GM23338 (cell line): ENCODE measurements around the gene MTNR1B. TPM values are rescaled to one million over a fixed set of nuclear protein-coding genes. Genes with fewer than 3 reads are reported as not detected.

Experiments
- ATAC-seq: fragments of 200-7000 bp; cut with Tn5 transposase; 3 replicates; pipeline ENCODE4 v1.9.1; 2020
- DNase-seq: peaks from one replicate; pipeline ENCODE4 v3.0.0-alpha.2; 2015; ENCODE audit warnings: low spot score
- H2AFZ ChIP-seq: fragments of 200-600 bp; sonication (generic); 2 replicates; pipeline ENCODE4 v1.8.0; 2016; ENCODE audit warnings: antibody characterized with exemption, mild to moderate bottlenecking, moderate library complexity
- H3F3A ChIP-seq: fragments of 200-600 bp; sonication (generic); replicated peaks from 2 replicates; pipeline ENCODE4 v1.8.0; 2017; ENCODE audit warnings: antibody characterized with exemption, mixed run types, low read depth
- H3K27ac ChIP-seq: fragments of 200-600 bp; sonication (generic); 2 replicates; pipeline ENCODE4 v1.6.1; 2016; ENCODE audit warnings: low read depth
- H3K27me3 ChIP-seq: fragments of 200-600 bp; sonication (generic); 2 replicates; pipeline ENCODE4 v1.8.0; 2016; ENCODE audit warnings: mild to moderate bottlenecking, mixed run types, moderate library complexity; ENCODE audit not compliant: insufficient read depth
- H3K36me3 ChIP-seq: fragments of 200-600 bp; sonication (generic); 2 replicates; pipeline ENCODE4 v1.8.0; 2016; ENCODE audit warnings: mild to moderate bottlenecking; ENCODE audit not compliant: insufficient read depth
- H3K4me1 ChIP-seq: fragments of 200-600 bp; sonication (generic); 2 replicates; pipeline ENCODE4 v1.8.0; 2016; ENCODE audit warnings: mild to moderate bottlenecking, moderate library complexity; ENCODE audit not compliant: insufficient read depth
- H3K4me2 ChIP-seq: fragments of 200-600 bp; sonication (generic); 2 replicates; pipeline ENCODE4 v1.7.1; 2017; ENCODE audit warnings: mixed run types
- H3K4me3 ChIP-seq: fragments of 200-600 bp; sonication (generic); 2 replicates; pipeline ENCODE4 v1.6.1; 2016; ENCODE audit warnings: mixed run types
- H3K79me2 ChIP-seq: fragments of 200-600 bp; sonication (generic); replicated peaks from 2 replicates; pipeline ENCODE4 v1.8.0; 2017; ENCODE audit warnings: mild to moderate bottlenecking; ENCODE audit not compliant: insufficient read depth
- H3K9me2 ChIP-seq: fragments of 200-600 bp; sonication (generic); 2 replicates; pipeline ENCODE4 v1.8.0; 2017; ENCODE audit not compliant: insufficient read depth
- H4K20me1 ChIP-seq: fragments of 200-600 bp; sonication (generic); replicated peaks from 2 replicates; pipeline ENCODE4 v1.8.0; 2017; ENCODE audit warnings: mild to moderate bottlenecking; ENCODE audit not compliant: insufficient read depth
- H3K27ac Mint-ChIP-seq: 2 replicates; pipeline ENCODE4 v1.8.0; 2020; ENCODE audit warnings: inconsistent platforms, mild to moderate bottlenecking, moderate library complexity, mixed read lengths
- H3K27me3 Mint-ChIP-seq: 3 replicates; pipeline ENCODE4 v1.8.0; 2022; ENCODE audit warnings: low read depth, mild to moderate bottlenecking, moderate library complexity, mixed read lengths, inconsistent platforms; ENCODE audit not compliant: insufficient read depth, poor library complexity
- H3K36me3 Mint-ChIP-seq: 3 replicates; pipeline ENCODE4 v1.8.0; 2021; ENCODE audit warnings: low read depth, mild to moderate bottlenecking, inconsistent platforms, moderate library complexity, mixed read lengths
- H3K4me1 Mint-ChIP-seq: 3 replicates; pipeline ENCODE4 v1.8.0; 2020; ENCODE audit warnings: mild to moderate bottlenecking, inconsistent platforms, mixed read lengths
- H3K4me3 Mint-ChIP-seq: 3 replicates; pipeline ENCODE4 v1.8.0; 2021; ENCODE audit warnings: moderate library complexity, mild to moderate bottlenecking, inconsistent platforms, mixed read lengths
- H3K9me3 Mint-ChIP-seq: 3 replicates; pipeline ENCODE4 v1.8.0; 2020; ENCODE audit warnings: moderate library complexity, mild to moderate bottlenecking, inconsistent platforms, mixed read lengths
- CREB1 ChIP-seq: fragments of 250-450 bp; sonication (Bioruptor Pico); IDR thresholded peaks from 2 replicates; pipeline ENCODE4 v1.5.0; 2020; ENCODE audit warnings: low read depth, mild to moderate bottlenecking, moderate library complexity
- EZH2 ChIP-seq: fragments of 200-600 bp; sonication (generic); IDR thresholded peaks from one replicate; pipeline ENCODE4 v1.8.0; 2017; ENCODE audit warnings: antibody characterized with exemption, mild to moderate bottlenecking, low read depth; ENCODE audit not compliant: unreplicated experiment
- EZH2phosphoT487 ChIP-seq: fragments of 200-600 bp; sonication (generic); IDR thresholded peaks from one replicate; pipeline ENCODE4 v1.8.1; 2018; ENCODE audit warnings: antibody characterized with exemption; ENCODE audit not compliant: unreplicated experiment
- JUNB ChIP-seq: IDR thresholded peaks from one replicate; pipeline ENCODE4 v1.6.1; 2016; ENCODE audit warnings: antibody characterized with exemption; ENCODE audit not compliant: unreplicated experiment
- POLR2AphosphoS5 ChIP-seq: IDR thresholded peaks from 2 replicates; pipeline ENCODE4 v1.6.1; 2016; ENCODE audit warnings: antibody characterized with exemption, low read depth
- polyA plus RNA-seq: library from polyadenylated mRNA; unstranded; fragments of >200 nt; fragmentation: Nextera tagmentation; extraction: Ambion mirVana; gene quantifications from 2 replicates; pipeline ENCODE4 v1.2.1, GENCODE V29; 2016
- total RNA-seq: library from RNA; depleted of rRNA; stranded (reverse); fragments of >200 nt; shearing (Covaris generic); gene quantifications from 2 replicates; pipeline ENCODE4 v1.2.3, GENCODE V29; 2014
- TF ChIP-seq, protein P1 (sequence below), 2 experiments: fragments of 200-600 bp in 1 of 2; sonication (generic) in 1 of 2; conservative IDR thresholded peaks; 2 replicates each; pipeline versions ENCODE4 v1.5.1 to v1.6.1; 2016 to 2017; ENCODE audit warnings: antibody characterized with exemption in 2 of 2, low read depth in 2 of 2, mild to moderate bottlenecking in 2 of 2, moderate library complexity in 1 of 2
- TF ChIP-seq, protein P2 (sequence below): IDR thresholded peaks from one replicate; pipeline ENCODE4 v1.6.1; 2018; ENCODE audit warnings: antibody characterized with exemption; ENCODE audit not compliant: unreplicated experiment

MTNR1B gene
- total and polyA plus RNA-seq, 2 experiments from 2014 or later: not detected

DNA sequence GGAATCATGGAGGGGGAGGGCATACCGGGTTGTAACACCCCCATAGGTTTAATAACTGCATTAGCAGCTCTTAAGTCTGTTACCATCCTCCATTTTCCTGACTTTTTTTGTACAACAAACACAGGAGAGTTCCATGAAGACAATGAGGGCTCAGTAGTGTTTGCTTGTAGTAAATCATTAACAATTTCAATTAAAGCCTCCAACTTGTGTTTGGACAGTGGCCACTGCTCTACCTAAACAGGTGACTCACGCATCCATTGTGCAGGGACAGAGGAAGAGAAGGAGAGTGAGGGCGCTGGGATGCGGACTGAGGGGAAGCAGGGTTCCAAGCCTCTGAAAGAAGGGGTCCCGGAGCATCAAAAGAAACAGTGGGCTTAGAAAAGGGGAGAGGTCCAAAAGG lies 21.3 kb upstream of the MTNR1B start:
- Mint-ChIP-seq H3K9me3 (peaks cover 39% of the 10 kb centered on the region), H3K4me1 (no peaks in the 10 kb centered on the region), H3K36me3 (peaks cover 20% of the 10 kb centered on the region), H3K27me3 (no peaks in the 10 kb centered on the region), H3K4me3 (no peak overlapping the region), H3K27ac (no peak overlapping the region)
- ATAC-seq (no peak), DNase-seq (no peak)
- Histone ChIP-seq H3K27ac (no peak overlapping the region), H3K79me2 (no peaks in the 10 kb centered on the region), H3F3A (no peaks in the 10 kb centered on the region), H2AFZ (no peak overlapping the region), H4K20me1 (no peaks in the 10 kb centered on the region), H3K4me3 (no peak overlapping the region), H3K36me3 (no peaks in the 10 kb centered on the region), H3K9me2 (no peaks in the 10 kb centered on the region), H3K27me3 (no peaks in the 10 kb centered on the region), H3K4me2 (no peak overlapping the region), H3K4me1 (no peaks in the 10 kb centered on the region)
- TF ChIP-seq, protein P1, sequence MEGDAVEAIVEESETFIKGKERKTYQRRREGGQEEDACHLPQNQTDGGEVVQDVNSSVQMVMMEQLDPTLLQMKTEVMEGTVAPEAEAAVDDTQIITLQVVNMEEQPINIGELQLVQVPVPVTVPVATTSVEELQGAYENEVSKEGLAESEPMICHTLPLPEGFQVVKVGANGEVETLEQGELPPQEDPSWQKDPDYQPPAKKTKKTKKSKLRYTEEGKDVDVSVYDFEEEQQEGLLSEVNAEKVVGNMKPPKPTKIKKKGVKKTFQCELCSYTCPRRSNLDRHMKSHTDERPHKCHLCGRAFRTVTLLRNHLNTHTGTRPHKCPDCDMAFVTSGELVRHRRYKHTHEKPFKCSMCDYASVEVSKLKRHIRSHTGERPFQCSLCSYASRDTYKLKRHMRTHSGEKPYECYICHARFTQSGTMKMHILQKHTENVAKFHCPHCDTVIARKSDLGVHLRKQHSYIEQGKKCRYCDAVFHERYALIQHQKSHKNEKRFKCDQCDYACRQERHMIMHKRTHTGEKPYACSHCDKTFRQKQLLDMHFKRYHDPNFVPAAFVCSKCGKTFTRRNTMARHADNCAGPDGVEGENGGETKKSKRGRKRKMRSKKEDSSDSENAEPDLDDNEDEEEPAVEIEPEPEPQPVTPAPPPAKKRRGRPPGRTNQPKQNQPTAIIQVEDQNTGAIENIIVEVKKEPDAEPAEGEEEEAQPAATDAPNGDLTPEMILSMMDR (conservative IDR thresholded peaks at IDR 0.05; ENCODE audit: low read depth in 2 of 2): no peak
- TF ChIP-seq, protein P2, sequence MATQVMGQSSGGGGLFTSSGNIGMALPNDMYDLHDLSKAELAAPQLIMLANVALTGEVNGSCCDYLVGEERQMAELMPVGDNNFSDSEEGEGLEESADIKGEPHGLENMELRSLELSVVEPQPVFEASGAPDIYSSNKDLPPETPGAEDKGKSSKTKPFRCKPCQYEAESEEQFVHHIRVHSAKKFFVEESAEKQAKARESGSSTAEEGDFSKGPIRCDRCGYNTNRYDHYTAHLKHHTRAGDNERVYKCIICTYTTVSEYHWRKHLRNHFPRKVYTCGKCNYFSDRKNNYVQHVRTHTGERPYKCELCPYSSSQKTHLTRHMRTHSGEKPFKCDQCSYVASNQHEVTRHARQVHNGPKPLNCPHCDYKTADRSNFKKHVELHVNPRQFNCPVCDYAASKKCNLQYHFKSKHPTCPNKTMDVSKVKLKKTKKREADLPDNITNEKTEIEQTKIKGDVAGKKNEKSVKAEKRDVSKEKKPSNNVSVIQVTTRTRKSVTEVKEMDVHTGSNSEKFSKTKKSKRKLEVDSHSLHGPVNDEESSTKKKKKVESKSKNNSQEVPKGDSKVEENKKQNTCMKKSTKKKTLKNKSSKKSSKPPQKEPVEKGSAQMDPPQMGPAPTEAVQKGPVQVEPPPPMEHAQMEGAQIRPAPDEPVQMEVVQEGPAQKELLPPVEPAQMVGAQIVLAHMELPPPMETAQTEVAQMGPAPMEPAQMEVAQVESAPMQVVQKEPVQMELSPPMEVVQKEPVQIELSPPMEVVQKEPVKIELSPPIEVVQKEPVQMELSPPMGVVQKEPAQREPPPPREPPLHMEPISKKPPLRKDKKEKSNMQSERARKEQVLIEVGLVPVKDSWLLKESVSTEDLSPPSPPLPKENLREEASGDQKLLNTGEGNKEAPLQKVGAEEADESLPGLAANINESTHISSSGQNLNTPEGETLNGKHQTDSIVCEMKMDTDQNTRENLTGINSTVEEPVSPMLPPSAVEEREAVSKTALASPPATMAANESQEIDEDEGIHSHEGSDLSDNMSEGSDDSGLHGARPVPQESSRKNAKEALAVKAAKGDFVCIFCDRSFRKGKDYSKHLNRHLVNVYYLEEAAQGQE: no peak

DNA sequence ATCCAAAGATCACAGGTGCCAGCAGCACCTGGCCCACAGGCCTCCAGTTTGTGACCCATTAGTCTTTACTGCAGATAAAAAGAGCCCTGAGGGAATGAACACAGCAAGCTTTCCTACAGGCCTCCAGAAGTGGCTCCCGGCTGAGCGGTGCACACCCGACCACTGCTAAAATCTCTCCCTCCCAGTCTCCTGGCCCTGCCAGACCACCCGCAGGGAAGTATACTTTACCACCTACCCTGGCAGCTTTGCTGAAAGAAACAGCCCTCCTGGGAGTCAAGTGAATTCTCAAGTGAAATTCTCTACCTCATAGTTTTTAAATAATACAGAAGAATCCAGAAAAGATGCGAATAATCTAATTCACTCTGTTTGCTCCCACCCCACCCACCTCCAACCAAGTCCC lies 15.4 kb upstream of the MTNR1B start:
- no peaks in the 10 kb centered on the region for H3F3A ChIP-seq
- ATAC-seq (peak; percentile 40; the same call in 1 of the 3 replicates), DNase-seq (peak; percentile 4)
- H3K4me3 ChIP-seq: no peak overlapping the region
- Mint-ChIP-seq H3K27me3 (peaks cover 3% of the 10 kb centered on the region), H3K27ac (no peak overlapping the region), H3K9me3 (peaks cover 12% of the 10 kb centered on the region), H3K4me3 (no peak overlapping the region), H3K4me1 (0 out of 3 replicates have a peak, but pooled peaks cover 2% of the 10 kb centered on the region), H3K36me3 (peaks cover 2% of the 10 kb centered on the region)
- no peaks in the 10 kb centered on the region for H3K27me3 ChIP-seq
- H3K36me3 ChIP-seq: no peaks in the 10 kb centered on the region; the same call in 1 of the 2 replicates
- no peak overlapping the region for H3K4me2 ChIP-seq
- no peak for TF ChIP-seq EZH2phosphoT487
- TF ChIP-seq JUNB: no peak
- no peaks in the 10 kb centered on the region for H3K4me1 ChIP-seq
- no peaks in the 10 kb centered on the region for H4K20me1 ChIP-seq
- H2AFZ ChIP-seq: peak overlapping the region; percentile 72; the same call in 1 of the 2 replicates
- H3K9me2 ChIP-seq: no peaks in the 10 kb centered on the region
- no peak overlapping the region for H3K27ac ChIP-seq
- H3K79me2 ChIP-seq: no peaks in the 10 kb centered on the region

DNA sequence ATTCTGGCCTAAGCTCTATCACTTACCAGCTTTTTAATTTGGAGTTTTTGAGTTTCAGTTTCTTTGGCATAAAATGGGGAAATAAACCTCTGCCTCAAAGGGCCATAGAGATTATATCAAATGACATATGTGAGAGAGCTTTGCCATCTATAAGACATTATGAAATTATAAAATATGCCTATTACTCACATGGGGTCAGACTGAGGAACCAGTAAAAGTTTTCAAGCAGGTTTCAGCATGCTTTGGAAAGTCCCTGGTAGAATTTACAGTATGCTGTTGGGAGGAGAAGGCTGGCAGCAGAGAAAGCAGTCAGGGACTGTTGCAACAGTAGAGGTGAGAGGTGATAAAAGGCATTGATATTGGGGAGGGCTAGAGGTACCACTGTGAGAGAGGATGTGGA lies 13.6 kb upstream of the MTNR1B start:
- TF ChIP-seq EZH2: no peak
- no peak for TF ChIP-seq POLR2AphosphoS5
- TF ChIP-seq CREB1: no peak
- no peak for TF ChIP-seq EZH2phosphoT487
- no peak for TF ChIP-seq JUNB
- no peaks in the 10 kb centered on the region for H3K9me3 Mint-ChIP-seq
- Histone ChIP-seq H3K4me3 (no peak overlapping the region), H3K36me3 (no peaks in the 10 kb centered on the region; the same call in 1 of the 2 replicates), H3F3A (no peaks in the 10 kb centered on the region), H3K27ac (no peak overlapping the region), H3K4me1 (no peaks in the 10 kb centered on the region), H2AFZ (no peak overlapping the region; the same call in 1 of the 2 replicates), H3K4me2 (no peak overlapping the region), H3K79me2 (no peaks in the 10 kb centered on the region), H4K20me1 (no peaks in the 10 kb centered on the region), H3K9me2 (no peaks in the 10 kb centered on the region), H3K27me3 (no peaks in the 10 kb centered on the region)
- H3K4me3 Mint-ChIP-seq: no peak overlapping the region
- H3K4me1 Mint-ChIP-seq: 0 out of 3 replicates have a peak, but pooled peaks cover 2% of the 10 kb centered on the region
- H3K27ac Mint-ChIP-seq: no peak overlapping the region
- DNase-seq (no peak), ATAC-seq (no peak)
- H3K36me3 Mint-ChIP-seq: no peaks in the 10 kb centered on the region
- peaks cover 3% of the 10 kb centered on the region for H3K27me3 Mint-ChIP-seq
